Natural killer cell (primary cell): Measurements from ENCODE around the gene CNPY1. TPM values are rescaled to one million over a fixed set of nuclear protein-coding genes. Genes with fewer than 3 reads are reported as not detected.

Experiments
- ATAC-seq, 3 donors: fragments of 150-1000 bp in 2 of 3; fragments of 200-7000 bp in 1 of 3; cut with Tn5 transposase; 1 replicate in 1 of 3; 2 replicates in 2 of 3; pipeline ENCODE4 v1.10.0; 2021; ENCODE audit warnings: mild to moderate bottlenecking in 2 of 3, moderate library complexity in 2 of 3
- DNase-seq, 2 donors: peaks; one replicate each; pipeline versions ENCODE4 v3.0.0 to v3.0.0-alpha.2; 2013 to 2021; ENCODE audit warnings: mixed read lengths in 1 of 2
- H3K27ac ChIP-seq: one replicate; pipeline ENCODE4 v1.5.1; 2013; ENCODE audit warnings: mild to moderate bottlenecking, low read length
- H3K27me3 ChIP-seq: one replicate; pipeline ENCODE4 v1.6.1; 2013; ENCODE audit warnings: low read length; ENCODE audit not compliant: control insufficient read depth, insufficient read depth
- H3K36me3 ChIP-seq: one replicate; pipeline ENCODE4 v1.6.1; 2013; ENCODE audit warnings: low read length; ENCODE audit not compliant: control insufficient read depth, insufficient read depth
- H3K4me1 ChIP-seq: one replicate; pipeline ENCODE4 v1.6.1; 2013; ENCODE audit warnings: low read length; ENCODE audit not compliant: control insufficient read depth, insufficient read depth
- H3K4me3 ChIP-seq: one replicate; pipeline ENCODE4 v1.5.1; 2013; ENCODE audit warnings: low read length
- H3K9me3 ChIP-seq: one replicate; pipeline ENCODE4 v1.6.1; 2013; ENCODE audit warnings: low read length; ENCODE audit not compliant: control insufficient read depth, insufficient read depth
- H3K27ac Mint-ChIP-seq, 2 donors: one replicate each; pipeline ENCODE4 v1.8.0; 2022; ENCODE audit warnings: mild to moderate bottlenecking in 2 of 2, mixed read lengths in 2 of 2, moderate library complexity in 1 of 2
- H3K27me3 Mint-ChIP-seq, 2 donors: one replicate each; pipeline ENCODE4 v1.8.0; 2022; ENCODE audit warnings: low read depth in 2 of 2, mixed read lengths in 2 of 2
- H3K36me3 Mint-ChIP-seq: one replicate; pipeline ENCODE4 v1.8.0; 2022; ENCODE audit warnings: mixed read lengths
- H3K4me1 Mint-ChIP-seq, 2 donors: one replicate each; pipeline ENCODE4 v1.8.0; 2022; ENCODE audit warnings: mixed read lengths in 2 of 2
- H3K4me3 Mint-ChIP-seq: one replicate; pipeline ENCODE4 v1.8.0; 2022; ENCODE audit warnings: mild to moderate bottlenecking, moderate library complexity, mixed read lengths
- H3K9me3 Mint-ChIP-seq, 2 donors: one replicate each; pipeline ENCODE4 v1.8.0; 2022; ENCODE audit warnings: mixed read lengths in 2 of 2
- WGBS: methylation state at CpG from one replicate; pipeline ENCODE4 v1.1.7; 2013; ENCODE audit warnings: missing lambda C conversion rate; ENCODE audit not compliant: insufficient coverage; 5-methylcytosine and 5-hydroxymethylcytosine counted together
- intact Hi-C: fragments of 100-400 bp; cut with micrococcal nuclease; formaldehyde crosslinking; loops from one replicate; pipeline ENCODE4 v1.14.2; 2022
- total RNA-seq, 4 donors: library from RNA; stranded (reverse); fragments of 120-200 nt in 1 of 4; gene quantifications; one replicate each; pipeline versions ENCODE4 v1.2.3 to v1.2.4, GENCODE V29; 2013 to 2022
- TF ChIP-seq, protein P1 (sequence below): fragments of 200-600 bp; IDR thresholded peaks from one replicate; pipeline ENCODE4 v1.8.0; 2022; ENCODE audit warnings: antibody characterized with exemption

CNPY1 gene
- total RNA-seq, 3 donors from 2014 or later (not counting 1 experiment from before 2014, with no cell fraction given) = not detected

DNA sequence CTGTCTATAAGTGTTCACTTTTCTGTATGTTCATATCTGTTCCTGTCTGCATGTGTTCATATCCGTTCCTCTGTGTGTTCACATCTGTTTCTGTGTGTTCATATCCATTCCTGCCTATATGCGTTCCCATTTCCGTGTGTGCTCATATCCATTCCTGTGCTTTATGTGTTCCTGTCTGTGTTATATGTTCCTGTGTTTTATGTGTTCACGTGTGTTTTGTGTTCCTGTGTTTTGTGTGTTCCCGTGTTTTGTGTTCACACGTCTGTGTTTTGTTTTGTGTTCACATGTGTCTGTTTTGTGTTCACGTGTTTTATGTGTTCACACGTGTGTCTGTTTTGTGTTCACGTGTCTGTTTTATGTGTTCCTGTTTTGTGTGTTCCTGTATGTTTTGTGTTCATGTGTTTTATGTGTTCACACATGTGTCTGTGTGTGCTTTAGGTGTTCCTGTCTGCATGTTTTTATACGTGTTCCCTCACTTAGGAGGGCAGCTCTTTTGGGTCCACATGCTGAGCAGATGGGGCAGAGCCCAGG lies 42.2 kb upstream of the CNPY1 start:
- Mint-ChIP-seq H3K27ac (no peak overlapping the region), H3K27me3 (peaks cover 14 to 21% of the 10 kb centered on the region in 2 donors), H3K4me3 (no peak overlapping the region), H3K9me3 (no peaks in the 10 kb centered on the region), H3K36me3 (no peaks in the 10 kb centered on the region), H3K4me1 (no peaks in the 10 kb centered on the region)
- Histone ChIP-seq H3K27me3 (no peaks in the 10 kb centered on the region), H3K36me3 (no peaks in the 10 kb centered on the region), H3K4me3 (no peak overlapping the region), H3K9me3 (no peaks in the 10 kb centered on the region), H3K27ac (no peak overlapping the region), H3K4me1 (peaks cover 16% of the 10 kb centered on the region)
- intact Hi-C loops = no loop called here
- DNase-seq (no peak), ATAC-seq (no peak)
- WGBS = 93% methylated on average over 10 of the region's 10 CpGs
- TF ChIP-seq, protein P1, sequence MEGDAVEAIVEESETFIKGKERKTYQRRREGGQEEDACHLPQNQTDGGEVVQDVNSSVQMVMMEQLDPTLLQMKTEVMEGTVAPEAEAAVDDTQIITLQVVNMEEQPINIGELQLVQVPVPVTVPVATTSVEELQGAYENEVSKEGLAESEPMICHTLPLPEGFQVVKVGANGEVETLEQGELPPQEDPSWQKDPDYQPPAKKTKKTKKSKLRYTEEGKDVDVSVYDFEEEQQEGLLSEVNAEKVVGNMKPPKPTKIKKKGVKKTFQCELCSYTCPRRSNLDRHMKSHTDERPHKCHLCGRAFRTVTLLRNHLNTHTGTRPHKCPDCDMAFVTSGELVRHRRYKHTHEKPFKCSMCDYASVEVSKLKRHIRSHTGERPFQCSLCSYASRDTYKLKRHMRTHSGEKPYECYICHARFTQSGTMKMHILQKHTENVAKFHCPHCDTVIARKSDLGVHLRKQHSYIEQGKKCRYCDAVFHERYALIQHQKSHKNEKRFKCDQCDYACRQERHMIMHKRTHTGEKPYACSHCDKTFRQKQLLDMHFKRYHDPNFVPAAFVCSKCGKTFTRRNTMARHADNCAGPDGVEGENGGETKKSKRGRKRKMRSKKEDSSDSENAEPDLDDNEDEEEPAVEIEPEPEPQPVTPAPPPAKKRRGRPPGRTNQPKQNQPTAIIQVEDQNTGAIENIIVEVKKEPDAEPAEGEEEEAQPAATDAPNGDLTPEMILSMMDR = no peak

DNA sequence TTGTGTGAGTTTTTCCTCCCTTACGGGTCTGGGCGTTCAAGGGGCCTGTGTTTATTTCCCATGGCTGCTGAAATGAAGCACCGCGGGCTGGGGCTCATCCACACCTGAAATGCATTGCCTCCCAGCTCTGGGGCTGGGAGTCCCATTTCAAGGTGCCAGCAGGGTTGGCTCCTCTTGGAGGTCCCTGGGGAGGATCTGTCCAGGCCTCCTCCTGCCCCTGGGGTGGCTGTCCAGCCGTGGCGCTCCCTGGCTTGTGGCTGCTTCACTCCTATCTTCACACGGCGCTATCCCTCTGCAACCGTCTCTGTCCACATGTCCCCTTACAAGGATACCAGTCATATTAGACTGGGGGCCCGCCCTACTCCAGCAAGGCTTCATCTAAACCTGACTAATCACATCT lies 41.1 kb upstream of the CNPY1 start:
- TF ChIP-seq, protein P1 = no peak
- H3K4me1 ChIP-seq = peaks cover 16% of the 10 kb centered on the region
- no peaks in the 10 kb centered on the region for H3K9me3 Mint-ChIP-seq
- H3K4me1 Mint-ChIP-seq = no peaks in the 10 kb centered on the region
- ATAC-seq (no peak), DNase-seq (no peak)
- no peak overlapping the region for H3K27ac ChIP-seq
- peaks cover 23 to 28% of the 10 kb centered on the region in 2 donors for H3K27me3 Mint-ChIP-seq
- intact Hi-C loops = no loop called here
- H3K36me3 ChIP-seq = no peaks in the 10 kb centered on the region
- H3K9me3 ChIP-seq = no peaks in the 10 kb centered on the region
- H3K27ac Mint-ChIP-seq = no peak overlapping the region
- H3K36me3 Mint-ChIP-seq = no peaks in the 10 kb centered on the region
- H3K27me3 ChIP-seq = no peaks in the 10 kb centered on the region
- 90% methylated on average over 10 of the region's 10 CpGs for WGBS
- H3K4me3 Mint-ChIP-seq = no peak overlapping the region
- H3K4me3 ChIP-seq = no peak overlapping the region

DNA sequence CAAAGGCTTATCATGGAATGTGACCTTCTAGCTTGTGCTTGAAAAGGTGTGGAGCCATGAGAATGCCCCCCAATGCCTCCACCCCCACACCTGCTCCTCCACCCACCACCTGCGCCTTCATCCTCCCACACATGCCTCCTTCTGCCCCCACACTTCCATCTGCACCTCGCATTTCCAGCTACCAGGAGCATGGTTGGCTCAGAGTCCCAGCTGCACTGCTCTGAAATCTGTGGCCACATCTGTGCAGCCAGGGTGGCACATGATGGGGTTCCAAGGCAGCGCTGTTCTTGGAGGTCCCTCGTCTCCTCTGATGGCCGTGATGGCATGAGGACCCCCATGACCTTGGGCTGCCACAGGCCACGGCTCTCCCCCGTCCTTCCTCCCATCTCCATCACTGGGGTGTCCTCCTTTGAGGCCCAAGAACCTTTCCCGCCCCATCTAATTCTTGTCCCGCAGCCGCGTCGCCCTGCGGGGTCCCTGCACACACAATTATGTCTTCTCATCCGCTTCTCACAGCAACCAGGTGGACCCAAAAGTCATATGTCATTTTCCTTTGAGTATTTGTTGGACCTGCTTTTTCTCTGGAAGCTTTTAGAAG lies 40.6 kb upstream of the CNPY1 start:
- Mint-ChIP-seq H3K36me3 (no peaks in the 10 kb centered on the region), H3K9me3 (no peaks in the 10 kb centered on the region), H3K27me3 (peaks cover 25 to 28% of the 10 kb centered on the region in 2 donors), H3K4me3 (no peak overlapping the region), H3K27ac (no peak overlapping the region), H3K4me1 (no peaks in the 10 kb centered on the region)
- ATAC-seq (no peak), DNase-seq (no peak)
- TF ChIP-seq, protein P1 = no peak
- peaks cover 16% of the 10 kb centered on the region for H3K4me1 ChIP-seq
- intact Hi-C loops = no loop called here
- 89% methylated on average over 14 of the region's 14 CpGs for WGBS
- H3K4me3 ChIP-seq = no peak overlapping the region
- no peaks in the 10 kb centered on the region for H3K36me3 ChIP-seq
- no peak overlapping the region for H3K27ac ChIP-seq
- no peaks in the 10 kb centered on the region for H3K9me3 ChIP-seq
- no peaks in the 10 kb centered on the region for H3K27me3 ChIP-seq

DNA sequence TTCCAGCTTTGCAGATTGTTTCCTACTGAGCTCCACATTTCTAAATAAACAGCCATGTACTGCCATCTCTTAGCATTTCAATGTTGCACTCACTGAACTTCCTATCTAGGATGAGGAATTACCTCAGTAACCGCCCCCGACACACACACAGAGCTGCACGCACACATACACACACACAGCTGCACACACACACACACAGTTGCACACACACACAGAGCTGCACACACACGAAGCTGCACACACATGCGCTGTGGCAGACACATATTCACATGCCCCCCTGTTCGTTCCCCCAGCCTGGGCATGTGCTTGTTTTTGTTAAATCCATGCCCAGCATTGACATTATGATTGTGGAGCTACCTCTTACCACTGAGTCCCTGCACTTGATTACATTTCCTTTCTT lies 39.6 kb upstream of the CNPY1 start:
- 65% methylated on average over 6 of the region's 6 CpGs for WGBS

More for the DNA sequence above, 39.6 kb upstream of the CNPY1 start:
- H3K27me3 Mint-ChIP-seq = peaks cover 25 to 28% of the 10 kb centered on the region in 2 donors
- Histone ChIP-seq H3K4me1 (peaks cover 7% of the 10 kb centered on the region), H3K9me3 (no peaks in the 10 kb centered on the region), H3K27me3 (no peaks in the 10 kb centered on the region), H3K27ac (no peak overlapping the region), H3K4me3 (no peak overlapping the region), H3K36me3 (no peaks in the 10 kb centered on the region)
- H3K4me3 Mint-ChIP-seq = no peak overlapping the region
- no peak overlapping the region for H3K27ac Mint-ChIP-seq
- ATAC-seq (no peak), DNase-seq (no peak)
- H3K36me3 Mint-ChIP-seq = no peaks in the 10 kb centered on the region
- intact Hi-C loops = no loop called here
- TF ChIP-seq, protein P1 = no peak
- no peaks in the 10 kb centered on the region for H3K9me3 Mint-ChIP-seq
- H3K4me1 Mint-ChIP-seq = no peaks in the 10 kb centered on the region
